Suprapubic skin (tissue), 3 donors: ENCODE data around the gene SLC6A13.

Source experiments
- CTCF ChIP-seq, 2 donors: fragments of 200-600 bp in 1 of 2; fragments of 450-650 bp in 1 of 2; sonication (generic) in 1 of 2; IDR thresholded peaks; one replicate each; pipeline ENCODE4 v1.5.1; 2016 to 2019; ENCODE audit warnings: antibody characterized with exemption in 2 of 2, mild to moderate bottlenecking in 1 of 2, moderate library complexity in 1 of 2
- EP300 ChIP-seq: sonication (generic); formaldehyde crosslinking; IDR thresholded peaks from one replicate; pipeline ENCODE4 v1.6.1; 2017; ENCODE audit warnings: antibody characterized with exemption

GRCh38 chr12:243381-243780 lies 19.3 kb downstream of the SLC6A13 start:
- TF ChIP-seq CTCF (IDR thresholded peaks at IDR 0.05) = no peak
- TF ChIP-seq EP300 = no peak
